Gastroesophageal sphincter (tissue), 3 donors: ENCODE measurements around the gene MRPS12.

Source experiments
- POLR2A ChIP-seq, 2 donors: fragments of 450-650 bp; IDR thresholded peaks; one replicate each; pipeline ENCODE4 v1.6.1; 2017; ENCODE audit warnings: antibody characterized with exemption in 2 of 2, mild to moderate bottlenecking in 2 of 2, moderate library complexity in 1 of 2
- POLR2AphosphoS5 ChIP-seq: sonication (generic); formaldehyde crosslinking; IDR thresholded peaks from one replicate; pipeline ENCODE4 v1.6.1; 2017; ENCODE audit warnings: antibody characterized with exemption
- TF ChIP-seq, protein P1 (sequence below), 4 experiments: fragments of 200-600 bp in 2 of 4; fragments of 450-650 bp in 2 of 4; sonication (generic) in 1 of 4; IDR thresholded peaks; one replicate each; pipeline ENCODE4 v1.5.1; 2017 to 2019; ENCODE audit warnings: antibody characterized with exemption in 4 of 4, mild to moderate bottlenecking in 2 of 4, moderate library complexity in 2 of 4

DNA sequence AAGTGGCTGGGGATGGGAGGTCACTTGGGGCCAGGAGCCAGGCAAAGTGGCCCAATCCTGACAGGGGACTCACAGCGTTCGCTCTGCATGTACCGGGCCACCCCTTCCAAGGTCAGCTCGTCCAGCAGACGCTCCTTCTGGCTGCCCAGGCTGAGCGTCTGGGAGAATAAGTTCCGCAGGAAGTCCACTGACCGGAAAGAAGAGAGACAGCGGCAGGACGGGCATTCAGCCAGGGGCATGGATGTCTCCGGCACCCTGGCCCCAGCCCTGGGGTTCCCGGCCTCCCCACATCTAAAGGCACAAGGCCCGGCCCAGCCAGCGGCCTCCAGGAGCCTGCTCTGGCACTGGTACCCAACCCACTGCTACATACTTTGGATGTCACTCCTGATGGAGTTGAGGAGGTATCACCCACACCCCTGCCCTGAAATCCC lies 37.4 kb upstream of the MRPS12 start:
- TF ChIP-seq, protein P1, sequence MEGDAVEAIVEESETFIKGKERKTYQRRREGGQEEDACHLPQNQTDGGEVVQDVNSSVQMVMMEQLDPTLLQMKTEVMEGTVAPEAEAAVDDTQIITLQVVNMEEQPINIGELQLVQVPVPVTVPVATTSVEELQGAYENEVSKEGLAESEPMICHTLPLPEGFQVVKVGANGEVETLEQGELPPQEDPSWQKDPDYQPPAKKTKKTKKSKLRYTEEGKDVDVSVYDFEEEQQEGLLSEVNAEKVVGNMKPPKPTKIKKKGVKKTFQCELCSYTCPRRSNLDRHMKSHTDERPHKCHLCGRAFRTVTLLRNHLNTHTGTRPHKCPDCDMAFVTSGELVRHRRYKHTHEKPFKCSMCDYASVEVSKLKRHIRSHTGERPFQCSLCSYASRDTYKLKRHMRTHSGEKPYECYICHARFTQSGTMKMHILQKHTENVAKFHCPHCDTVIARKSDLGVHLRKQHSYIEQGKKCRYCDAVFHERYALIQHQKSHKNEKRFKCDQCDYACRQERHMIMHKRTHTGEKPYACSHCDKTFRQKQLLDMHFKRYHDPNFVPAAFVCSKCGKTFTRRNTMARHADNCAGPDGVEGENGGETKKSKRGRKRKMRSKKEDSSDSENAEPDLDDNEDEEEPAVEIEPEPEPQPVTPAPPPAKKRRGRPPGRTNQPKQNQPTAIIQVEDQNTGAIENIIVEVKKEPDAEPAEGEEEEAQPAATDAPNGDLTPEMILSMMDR (IDR thresholded peaks at IDR 0.05): no peak
- TF ChIP-seq POLR2AphosphoS5: no peak
- no peak for TF ChIP-seq POLR2A (IDR thresholded peaks at IDR 0.05)
